ENCODE results near the gene SDF4. TPM values are rescaled to one million over a fixed set of nuclear protein-coding genes. Genes with fewer than 3 reads are reported as not detected.

SDF4 gene
- polyA plus RNA-seq, 3 donors: 106 to 141 (median 132) TPM

Other genes starting within 250 kb of the SDF4 start
- under 1 TPM in 2 of 3 donors, not detected in 1; 0.13 to 0.14 TPM for gene PERM1, start 249.9 kb downstream of the SDF4 start, polyA plus RNA-seq (ENCODE audit: insufficient read length in 3 of 3)
- gene HES4, start 231.9 kb downstream of the SDF4 start, polyA plus RNA-seq (ENCODE audit: insufficient read length in 3 of 3): 10 to 100 TPM; 17.3 to 50.1 (median 39.7) TPM
- gene ISG15, start 218.5 kb downstream of the SDF4 start, polyA plus RNA-seq (ENCODE audit: insufficient read length in 3 of 3): 10 to 100 TPM in 2 of 3 donors, 1 to 10 TPM in 1; 9.0 to 21.7 (median 15.5) TPM
- 100 to 1,000 TPM; 188 to 295 (median 282) TPM for gene AGRN, start 211.9 kb downstream of the SDF4 start, polyA plus RNA-seq (ENCODE audit: insufficient read length in 3 of 3)
- gene RNF223, start 157.7 kb downstream of the SDF4 start, polyA plus RNA-seq (ENCODE audit: insufficient read length in 3 of 3): under 1 TPM; 0.30 to 0.82 (median 0.39) TPM
- gene C1orf159, start 115.9 kb downstream of the SDF4 start, polyA plus RNA-seq (ENCODE audit: insufficient read length in 3 of 3): 10 to 100 TPM in 2 of 3 donors, 1 to 10 TPM in 1; 6.4 to 20.1 (median 14.1) TPM
- under 1 TPM; 0.30 to 0.88 (median 0.50) TPM for gene TTLL10, start 58.1 kb downstream of the SDF4 start, polyA plus RNA-seq (ENCODE audit: insufficient read length in 3 of 3)
- under 1 TPM; 0.20 to 0.80 (median 0.43) TPM for gene TNFRSF18, start 25.4 kb downstream of the SDF4 start, polyA plus RNA-seq (ENCODE audit: insufficient read length in 3 of 3)
- 1 to 10 TPM; 1.1 to 3.0 (median 2.4) TPM for gene TNFRSF4, start 17.8 kb downstream of the SDF4 start, polyA plus RNA-seq (ENCODE audit: insufficient read length in 3 of 3)
- 10 to 100 TPM; 20.9 to 22.5 (median 21.3) TPM for gene B3GALT6, start 236 bp upstream of the SDF4 start, polyA plus RNA-seq (ENCODE audit: insufficient read length in 3 of 3)
- 10 to 100 TPM in 2 of 3 donors, 1 to 10 TPM in 1; 7.5 to 17.4 (median 12.2) TPM for gene C1QTNF12, start 14.7 kb upstream of the SDF4 start, polyA plus RNA-seq (ENCODE audit: insufficient read length in 3 of 3)
- gene UBE2J2, start 41.9 kb upstream of the SDF4 start, polyA plus RNA-seq (ENCODE audit: insufficient read length in 3 of 3): 10 to 100 TPM; 44.5 to 58.5 (median 53.4) TPM
- gene SCNN1D, start 48.4 kb upstream of the SDF4 start, polyA plus RNA-seq (ENCODE audit: insufficient read length in 3 of 3): 10 to 100 TPM in 1 of 3 donors, 1 to 10 TPM in 2; 3.9 to 10.5 (median 5.8) TPM
- gene ACAP3, start 75.9 kb upstream of the SDF4 start, polyA plus RNA-seq (ENCODE audit: insufficient read length in 3 of 3): 10 to 100 TPM; 22.4 to 39.1 (median 38.3) TPM
- gene PUSL1, start 76.6 kb upstream of the SDF4 start, polyA plus RNA-seq (ENCODE audit: insufficient read length in 3 of 3): 10 to 100 TPM in 2 of 3 donors, 1 to 10 TPM in 1; 4.5 to 10.4 (median 10.0) TPM
- 100 to 1,000 TPM; 107 to 159 (median 117) TPM for gene INTS11, start 92.7 kb upstream of the SDF4 start, polyA plus RNA-seq (ENCODE audit: insufficient read length in 3 of 3)
- gene CPTP, start 92.8 kb upstream of the SDF4 start, polyA plus RNA-seq (ENCODE audit: insufficient read length in 3 of 3): 10 to 100 TPM; 10.0 to 18.0 (median 16.0) TPM
- under 1 TPM; 0.31 to 0.52 (median 0.47) TPM for gene TAS1R3, start 99.3 kb upstream of the SDF4 start, polyA plus RNA-seq (ENCODE audit: insufficient read length in 3 of 3)
- 10 to 100 TPM; 23.6 to 45.9 (median 42.6) TPM for gene DVL1, start 117.4 kb upstream of the SDF4 start, polyA plus RNA-seq (ENCODE audit: insufficient read length in 3 of 3)
- gene MXRA8, start 126.6 kb upstream of the SDF4 start, polyA plus RNA-seq (ENCODE audit: insufficient read length in 3 of 3): 100 to 1,000 TPM; 145 to 202 (median 196) TPM
- gene AURKAIP1, start 143.2 kb upstream of the SDF4 start, polyA plus RNA-seq (ENCODE audit: insufficient read length in 3 of 3): 10 to 100 TPM; 52.0 to 89.3 (median 86.3) TPM
- gene CCNL2, start 167.3 kb upstream of the SDF4 start, polyA plus RNA-seq (ENCODE audit: insufficient read length in 3 of 3): 100 to 1,000 TPM; 241 to 386 (median 255) TPM
- gene MRPL20, start 175.3 kb upstream of the SDF4 start, polyA plus RNA-seq (ENCODE audit: insufficient read length in 3 of 3): 100 to 1,000 TPM; 115 to 120 (median 120) TPM
- 10 to 100 TPM in 2 of 3 donors, 1 to 10 TPM in 1; 8.3 to 14.7 (median 10.6) TPM for gene ANKRD65, start 189.3 kb upstream of the SDF4 start, polyA plus RNA-seq (ENCODE audit: insufficient read length in 3 of 3)
- 10 to 100 TPM; 31.6 to 74.6 (median 62.4) TPM for gene VWA1, start 203.7 kb upstream of the SDF4 start, polyA plus RNA-seq (ENCODE audit: insufficient read length in 3 of 3)
- gene ATAD3C, start 217.7 kb upstream of the SDF4 start, polyA plus RNA-seq (ENCODE audit: insufficient read length in 3 of 3): 1 to 10 TPM; 2.2 to 5.5 (median 2.9) TPM
- 10 to 100 TPM; 11.6 to 28.5 (median 15.1) TPM for gene ATAD3B, start 239.8 kb upstream of the SDF4 start, polyA plus RNA-seq (ENCODE audit: insufficient read length in 3 of 3)